DMS114 treated with DMSO at 0.1 percent for 48 hours (cell line): ENCODE data around the gene REM2.

Source experiments
- DNase-seq: peaks from one replicate; lab custom pipeline; 2025; ENCODE audit not compliant: unreplicated experiment; lab: John Stamatoyannopoulos, UW

REM2 gene

GRCh38 chr14:22872833-22873520 is 10.0 kb upstream of the REM2 start:
- no peak for DNase-seq

DNA sequence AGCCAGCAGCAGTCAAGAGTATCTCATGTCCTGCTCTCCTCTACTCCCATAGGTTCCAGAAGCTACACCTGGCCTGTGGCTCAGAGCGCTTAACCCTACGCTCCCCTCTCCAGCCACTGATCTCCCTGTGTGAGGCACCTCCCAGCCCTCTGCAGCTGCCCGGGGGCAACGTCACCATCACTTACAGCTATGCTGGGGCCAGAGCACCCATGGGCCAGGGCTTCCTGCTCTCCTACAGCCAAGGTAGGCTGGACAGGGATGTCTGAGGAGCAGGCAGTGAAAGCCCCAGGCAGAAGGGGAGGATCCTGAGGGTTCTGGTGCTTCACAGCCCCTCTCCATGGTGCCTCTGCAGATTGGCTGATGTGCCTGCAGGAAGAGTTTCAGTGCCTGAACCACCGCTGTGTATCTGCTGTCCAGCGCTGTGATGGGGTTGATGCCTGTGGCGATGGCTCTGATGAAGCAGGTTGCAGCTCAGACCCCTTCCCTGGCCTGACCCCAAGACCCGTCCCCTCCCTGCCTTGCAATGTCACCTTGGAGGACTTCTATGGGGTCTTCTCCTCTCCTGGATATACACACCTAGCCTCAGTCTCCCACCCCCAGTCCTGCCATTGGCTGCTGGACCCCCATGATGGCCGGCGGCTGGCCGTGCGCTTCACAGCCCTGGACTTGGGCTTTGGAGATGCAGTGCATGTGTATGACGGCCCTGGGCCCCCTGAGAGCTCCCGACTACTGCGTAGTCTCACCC is 7.8 kb upstream of the REM2 start:
- no peak for DNase-seq

- no peak for DNase-seq
Observed at GRCh38 chr14:22875748-22876319, 7.2 kb upstream of the REM2 start.

- no peak for DNase-seq
Observed at GRCh38 chr14:22877000-22877501, 6.0 kb upstream of the REM2 start.

- DNase-seq: no peak
Observed at GRCh38 chr14:22878271-22879246, 4.5 kb upstream of the REM2 start.

DNA sequence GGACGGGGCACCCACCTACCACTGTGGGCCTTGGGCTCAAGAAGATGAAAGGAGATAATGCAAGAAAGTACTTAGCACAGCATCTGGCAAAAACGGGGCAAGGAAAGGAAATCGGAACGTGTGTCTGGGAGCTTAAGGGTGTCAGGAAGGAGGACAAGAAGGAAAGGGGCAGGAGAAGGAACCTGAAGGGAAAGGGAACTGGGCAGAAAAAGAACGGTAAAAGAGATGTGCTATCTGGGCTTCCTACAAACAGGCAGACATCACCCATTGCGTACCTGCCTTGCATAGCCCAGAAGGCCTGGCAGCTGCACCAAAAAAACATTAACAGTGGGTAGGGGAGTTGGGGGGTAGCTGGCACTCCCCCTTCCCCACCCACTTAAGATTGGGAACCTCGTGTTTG is 958 bp upstream of the REM2 start:
- DNase-seq: no peak

- DNase-seq: no peak
Observed at GRCh38 chr14:22882529-22883172, 371 bp upstream of the REM2 start.

- DNase-seq: no peak
Observed at GRCh38 chr14:22884076-22884737, 1.2 kb downstream of the REM2 start.

- DNase-seq: no peak
Observed at GRCh38 chr14:22884738-22885523, 1.9 kb downstream of the REM2 start.

- no peak for DNase-seq
Observed at GRCh38 chr14:22885975-22886374, 3.0 kb downstream of the REM2 start.

DNA sequence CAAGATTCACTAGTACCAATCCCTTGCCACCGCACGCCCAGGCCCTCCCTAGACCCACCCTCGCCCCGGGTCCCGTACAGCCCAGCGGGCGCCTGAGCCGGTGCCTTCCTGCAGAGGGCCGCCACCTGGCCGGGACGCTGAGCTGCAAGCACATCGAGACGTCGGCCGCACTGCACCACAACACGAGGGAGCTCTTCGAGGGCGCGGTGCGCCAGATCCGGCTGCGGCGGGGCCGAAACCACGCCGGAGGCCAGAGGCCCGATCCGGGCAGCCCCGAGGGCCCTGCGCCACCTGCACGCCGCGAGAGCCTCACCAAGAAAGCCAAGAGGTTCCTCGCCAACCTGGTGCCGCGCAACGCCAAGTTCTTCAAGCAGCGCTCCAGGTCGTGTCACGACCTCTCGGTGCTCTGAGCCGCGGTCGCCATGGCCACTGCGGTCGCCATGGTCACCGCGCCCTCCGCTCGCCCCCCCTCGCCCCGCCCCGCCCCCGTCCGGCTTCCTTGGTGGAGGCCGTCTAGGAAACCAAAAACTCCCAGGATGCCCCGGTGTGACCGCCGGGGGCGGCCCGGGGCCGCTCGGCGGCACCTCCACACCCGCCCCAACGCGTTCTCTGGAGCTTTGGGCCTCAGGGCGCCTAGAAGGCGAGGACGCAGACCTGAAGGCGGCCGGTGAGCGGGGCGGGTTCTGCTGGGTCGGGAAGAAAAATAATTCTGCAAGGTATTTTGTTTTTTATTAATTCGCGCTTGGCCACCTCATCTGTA is 3.7 kb downstream of the REM2 start:
- DNase-seq: no peak

DNA sequence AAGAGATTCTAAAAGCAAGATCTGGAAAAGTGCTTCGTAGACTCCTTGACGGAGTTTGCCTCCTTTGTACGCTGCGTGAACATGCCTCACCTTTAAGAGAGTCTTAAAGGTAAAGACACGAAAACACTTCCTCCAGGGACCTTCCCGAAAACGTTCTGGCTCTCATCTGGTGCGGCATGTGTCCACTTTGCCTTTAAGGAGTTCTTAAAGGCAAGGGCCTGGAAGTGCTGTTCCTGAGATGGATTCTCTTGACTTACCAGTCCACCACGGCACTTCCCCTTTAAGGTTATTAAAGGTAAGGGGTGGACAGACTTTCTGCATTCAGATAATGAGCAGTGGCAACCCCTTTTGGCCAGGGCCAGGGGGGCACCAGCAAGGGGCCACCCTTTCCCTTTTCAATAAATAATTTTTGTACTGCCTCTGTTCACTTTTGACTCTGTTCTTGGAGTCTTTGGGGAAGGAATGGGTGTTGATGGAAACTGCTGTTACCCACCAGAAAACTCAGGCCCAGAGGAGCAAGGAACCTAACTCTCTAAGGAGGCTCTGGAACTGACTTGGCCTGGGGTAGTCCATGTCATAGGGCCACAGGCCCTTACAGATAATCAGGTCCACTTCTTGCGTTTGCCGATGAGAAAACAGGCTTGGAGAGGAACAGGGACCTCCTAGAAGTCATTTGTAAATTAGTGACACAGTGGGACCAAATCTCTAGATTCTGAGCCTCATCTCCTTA is 4.4 kb downstream of the REM2 start:
- DNase-seq: no peak

- no peak for DNase-seq
Observed at GRCh38 chr14:22887990-22888378, 5.0 kb downstream of the REM2 start.

- DNase-seq: no peak
Observed at GRCh38 chr14:22888662-22889061, 5.6 kb downstream of the REM2 start.

- DNase-seq: no peak
Observed at GRCh38 chr14:22890416-22890815, 7.4 kb downstream of the REM2 start.

DNA sequence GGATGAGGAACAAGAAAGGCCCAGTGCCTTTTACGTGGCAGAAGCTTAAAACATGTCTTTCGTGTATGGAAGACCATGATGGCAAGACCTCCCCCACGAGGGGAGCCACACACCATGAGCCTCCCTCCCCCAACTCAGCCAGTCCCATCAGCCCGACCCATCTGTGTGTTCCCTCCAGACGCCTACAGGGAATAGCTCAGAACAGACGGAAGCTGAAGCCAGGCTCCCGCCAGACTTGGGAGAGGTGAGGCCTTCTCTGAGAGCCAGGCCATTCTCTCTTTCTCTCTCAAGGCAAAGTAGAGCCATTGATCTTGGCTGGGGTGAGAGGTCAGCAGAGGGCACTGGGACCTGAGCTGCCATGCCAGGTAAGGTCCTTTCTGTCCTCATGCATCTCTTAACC is 9.5 kb downstream of the REM2 start:
- no peak for DNase-seq

GRCh38 chr14:22893706-22894105 is 10.7 kb downstream of the REM2 start:
- DNase-seq: no peak

- DNase-seq: no peak
Observed at GRCh38 chr14:22895402-22895801, 12.4 kb downstream of the REM2 start.
